IPS-18a (cell line): ENCODE data around the gene SLC39A11.

Experiments
- H3K27ac ChIP-seq: one replicate; pipeline ENCODE4 v1.5.1; 2013; ENCODE audit warnings: low read length
- H3K27me3 ChIP-seq: one replicate; pipeline ENCODE4 v1.6.1; 2013; ENCODE audit warnings: mild to moderate bottlenecking, low read length; ENCODE audit not compliant: control insufficient read depth, insufficient read depth
- H3K36me3 ChIP-seq: one replicate; pipeline ENCODE4 v1.6.1; 2013; ENCODE audit warnings: low read depth, low read length; ENCODE audit not compliant: control insufficient read depth
- H3K4me1 ChIP-seq: one replicate; pipeline ENCODE4 v1.6.1; 2013; ENCODE audit warnings: low read depth, low read length; ENCODE audit not compliant: control insufficient read depth
- H3K4me3 ChIP-seq: one replicate; pipeline ENCODE4 v1.5.1; 2013; ENCODE audit warnings: low read length
- H3K9ac ChIP-seq: one replicate; pipeline ENCODE4 v1.6.1; 2013; ENCODE audit warnings: mild to moderate bottlenecking, low read length, moderate library complexity
- H3K9me3 ChIP-seq: one replicate; pipeline ENCODE4 v1.6.1; 2013; ENCODE audit warnings: low read depth, low read length; ENCODE audit not compliant: control insufficient read depth

SLC39A11 gene

GRCh38 chr17:72887322-72887721 is 205.2 kb downstream of the SLC39A11 start:
- Histone ChIP-seq H3K4me1 (no peaks in the 10 kb centered on the region), H3K9ac (no peak overlapping the region), H3K9me3 (no peaks in the 10 kb centered on the region), H3K27ac (no peak overlapping the region), H3K27me3 (no peaks in the 10 kb centered on the region), H3K36me3 (no peaks in the 10 kb centered on the region), H3K4me3 (no peak overlapping the region)

- H3K27ac ChIP-seq = no peak overlapping the region
- H3K9me3 ChIP-seq = no peaks in the 10 kb centered on the region
- no peak overlapping the region for H3K9ac ChIP-seq
- H3K4me1 ChIP-seq = no peaks in the 10 kb centered on the region
- H3K36me3 ChIP-seq = no peaks in the 10 kb centered on the region
- no peak overlapping the region for H3K4me3 ChIP-seq
- H3K27me3 ChIP-seq = no peaks in the 10 kb centered on the region
Measured at GRCh38 chr17:72886622-72887021, 205.9 kb downstream of the SLC39A11 start.

- Histone ChIP-seq H3K9me3 (no peaks in the 10 kb centered on the region), H3K4me1 (no peaks in the 10 kb centered on the region), H3K9ac (no peak overlapping the region), H3K4me3 (no peak overlapping the region), H3K36me3 (no peaks in the 10 kb centered on the region), H3K27ac (no peak overlapping the region), H3K27me3 (no peaks in the 10 kb centered on the region)
Measured at GRCh38 chr17:72884066-72884465, 208.4 kb downstream of the SLC39A11 start.

- H3K4me1 ChIP-seq = no peaks in the 10 kb centered on the region
- H3K36me3 ChIP-seq = no peaks in the 10 kb centered on the region
- H3K27ac ChIP-seq = no peak overlapping the region
- H3K27me3 ChIP-seq = no peaks in the 10 kb centered on the region
- no peaks in the 10 kb centered on the region for H3K9me3 ChIP-seq
- no peak overlapping the region for H3K4me3 ChIP-seq
- no peak overlapping the region for H3K9ac ChIP-seq
Measured at GRCh38 chr17:72883351-72883750, 209.1 kb downstream of the SLC39A11 start.

- Histone ChIP-seq H3K36me3 (no peaks in the 10 kb centered on the region), H3K4me3 (no peak overlapping the region), H3K4me1 (no peaks in the 10 kb centered on the region), H3K27me3 (no peaks in the 10 kb centered on the region), H3K9ac (no peak overlapping the region), H3K27ac (no peak overlapping the region), H3K9me3 (no peaks in the 10 kb centered on the region)
Measured at GRCh38 chr17:72882426-72882825, 210.1 kb downstream of the SLC39A11 start.

- Histone ChIP-seq H3K4me3 (no peak overlapping the region), H3K9ac (no peak overlapping the region), H3K27me3 (no peaks in the 10 kb centered on the region), H3K27ac (no peak overlapping the region), H3K36me3 (no peaks in the 10 kb centered on the region), H3K4me1 (no peaks in the 10 kb centered on the region), H3K9me3 (no peaks in the 10 kb centered on the region)
Measured at GRCh38 chr17:72879877-72880276, 212.6 kb downstream of the SLC39A11 start.

GRCh38 chr17:72878975-72879660 is 213.4 kb downstream of the SLC39A11 start:
- H3K36me3 ChIP-seq = no peaks in the 10 kb centered on the region
- no peaks in the 10 kb centered on the region for H3K4me1 ChIP-seq

GRCh38 chr17:72877348-72877747 is 215.1 kb downstream of the SLC39A11 start:
- Histone ChIP-seq H3K36me3 (no peaks in the 10 kb centered on the region), H3K27ac (no peak overlapping the region), H3K4me1 (no peaks in the 10 kb centered on the region), H3K4me3 (no peak overlapping the region), H3K27me3 (no peaks in the 10 kb centered on the region), H3K9ac (no peak overlapping the region), H3K9me3 (no peaks in the 10 kb centered on the region)

More at GRCh38 chr17:72878975-72879660, 213.4 kb downstream of the SLC39A11 start:
- Histone ChIP-seq H3K9ac (no peak overlapping the region), H3K9me3 (no peaks in the 10 kb centered on the region), H3K27me3 (no peaks in the 10 kb centered on the region), H3K4me3 (no peak overlapping the region), H3K27ac (no peak overlapping the region)

GRCh38 chr17:72876413-72876812 is 216.1 kb downstream of the SLC39A11 start:
- Histone ChIP-seq H3K27me3 (no peaks in the 10 kb centered on the region), H3K36me3 (no peaks in the 10 kb centered on the region), H3K4me1 (no peaks in the 10 kb centered on the region), H3K9me3 (no peaks in the 10 kb centered on the region), H3K9ac (no peak overlapping the region), H3K4me3 (no peak overlapping the region), H3K27ac (no peak overlapping the region)

GRCh38 chr17:72875361-72875760 is 217.1 kb downstream of the SLC39A11 start:
- H3K27me3 ChIP-seq = no peaks in the 10 kb centered on the region
- no peak overlapping the region for H3K27ac ChIP-seq
- H3K4me3 ChIP-seq = no peak overlapping the region
- H3K4me1 ChIP-seq = no peaks in the 10 kb centered on the region
- no peaks in the 10 kb centered on the region for H3K9me3 ChIP-seq
- H3K9ac ChIP-seq = no peak overlapping the region
- no peaks in the 10 kb centered on the region for H3K36me3 ChIP-seq

- Histone ChIP-seq H3K9me3 (no peaks in the 10 kb centered on the region), H3K27ac (no peak overlapping the region), H3K27me3 (no peaks in the 10 kb centered on the region), H3K4me3 (no peak overlapping the region), H3K36me3 (no peaks in the 10 kb centered on the region), H3K4me1 (no peaks in the 10 kb centered on the region), H3K9ac (no peak overlapping the region)
Measured at GRCh38 chr17:72872396-72872795, 220.1 kb downstream of the SLC39A11 start.

- H3K27ac ChIP-seq = no peak overlapping the region
- peaks cover 3% of the 10 kb centered on the region for H3K9me3 ChIP-seq
Measured at GRCh38 chr17:72870367-72870985, 222.0 kb downstream of the SLC39A11 start.

More at GRCh38 chr17:72870367-72870985, 222.0 kb downstream of the SLC39A11 start:
- Histone ChIP-seq H3K9ac (no peak overlapping the region), H3K4me1 (no peaks in the 10 kb centered on the region), H3K36me3 (no peaks in the 10 kb centered on the region), H3K4me3 (no peak overlapping the region), H3K27me3 (no peaks in the 10 kb centered on the region)
